PC-3 (cell line): Measurements from ENCODE around the gene S100A14. TPM values are rescaled to one million over a fixed set of nuclear protein-coding genes. Genes with fewer than 3 reads are reported as not detected.

ENCODE experiments used
- ATAC-seq: fragments of 200-7000 bp; cut with Tn5 transposase; 2 replicates; pipeline ENCODE4 v1.9.1; 2020; ENCODE audit warnings: mild to moderate bottlenecking, moderate library complexity
- BruUV-seq: library from RNA; stranded (reverse); fragments of 400-500 nt; replicated peaks from 2 replicates; lab custom pipeline; 2021; lab: Mats Ljungman, UMichigan
- CTCF ChIA-PET: fragments of 300-600 bp; sonication (Branson Sonifier 250); formaldehyde crosslinking; loops from one replicate; lab custom pipeline; 2022; ENCODE audit warnings: antibody characterized with exemption; lab: Charles Lee
- POLR2A ChIA-PET: fragments of 300-600 bp; sonication (Branson Sonifier 250); formaldehyde crosslinking; loops from one replicate; lab custom pipeline; 2022; ENCODE audit warnings: antibody characterized with exemption; ENCODE audit not compliant: unreplicated experiment; lab: Charles Lee
- DNase-seq: peaks from one replicate; pipeline ENCODE4 v3.0.0-alpha.2; 2015
- H2AFZ ChIP-seq: fragments of 300-600 bp; sonication (generic); 2 replicates; pipeline ENCODE4 v1.6.0; 2016; ENCODE audit warnings: antibody characterized with exemption, low read length
- H3F3A ChIP-seq: fragments of 300-600 bp; sonication (generic); one replicate; pipeline ENCODE4 v1.6.0; 2017; ENCODE audit warnings: antibody characterized with exemption, low read length, control low read depth, mild to moderate bottlenecking; ENCODE audit not compliant: unreplicated experiment
- H3K27ac ChIP-seq: fragments of 300-600 bp; sonication (generic); 2 replicates; pipeline ENCODE4 v1.5.1; 2016; ENCODE audit warnings: mild to moderate bottlenecking, low read length
- H3K27me3 ChIP-seq: fragments of 300-600 bp; sonication (generic); 2 replicates; pipeline ENCODE4 v1.6.1; 2016; ENCODE audit warnings: low read length, mixed read lengths
- H3K36me3 ChIP-seq: fragments of 300-600 bp; sonication (generic); 2 replicates; pipeline ENCODE4 v1.6.1; 2016; ENCODE audit warnings: low read depth, mixed run types, low read length, mixed read lengths
- H3K4me1 ChIP-seq: fragments of 300-600 bp; sonication (generic); 2 replicates; pipeline ENCODE4 v1.5.1; 2016; ENCODE audit warnings: low read length; ENCODE audit not compliant: insufficient read depth
- H3K4me2 ChIP-seq: fragments of 300-600 bp; sonication (generic); 2 replicates; pipeline ENCODE4 v1.6.0; 2016; ENCODE audit warnings: low read length
- H3K4me3 ChIP-seq: fragments of 300-600 bp; sonication (generic); 2 replicates; pipeline ENCODE4 v1.5.1; 2016; ENCODE audit warnings: mild to moderate bottlenecking, low read length, mixed read lengths
- H3K79me2 ChIP-seq: fragments of 300-600 bp; sonication (generic); 2 replicates; pipeline ENCODE4 v1.6.1; 2017; ENCODE audit warnings: low read length, mixed read lengths
- H3K9ac ChIP-seq: fragments of 300-600 bp; sonication (generic); 2 replicates; pipeline ENCODE4 v1.6.0; 2016; ENCODE audit warnings: mild to moderate bottlenecking, low read length
- H3K9me2 ChIP-seq: fragments of 300-600 bp; sonication (generic); replicated peaks from 2 replicates; pipeline ENCODE4 v1.6.1; 2016; ENCODE audit warnings: mixed run types, low read length, mixed read lengths
- H3K9me3 ChIP-seq: fragments of 300-600 bp; sonication (generic); 2 replicates; pipeline ENCODE4 v1.6.1; 2016; ENCODE audit warnings: low read length, mixed read lengths
- H4K20me1 ChIP-seq: fragments of 300-600 bp; sonication (generic); 2 replicates; pipeline ENCODE4 v1.6.1; 2016; ENCODE audit warnings: low read length, mixed read lengths
- CTCF ChIP-seq: fragments of 300-600 bp; sonication (generic); conservative IDR thresholded peaks from 2 replicates; pipeline ENCODE4 v1.5.1; 2017; ENCODE audit warnings: antibody characterized with exemption, low read depth, mild to moderate bottlenecking, low read length
- EZH2 ChIP-seq: fragments of 300-600 bp; sonication (generic); IDR thresholded peaks from one replicate; pipeline ENCODE4 v1.6.1; 2017; ENCODE audit warnings: antibody characterized with exemption, mild to moderate bottlenecking, low read length; ENCODE audit not compliant: unreplicated experiment
- EZH2phosphoT487 ChIP-seq: fragments of 300-600 bp; sonication (generic); IDR thresholded peaks from 2 replicates; pipeline ENCODE4 v1.6.1; 2018; ENCODE audit warnings: mild to moderate bottlenecking, antibody characterized with exemption, low read length, borderline replicate concordance
- intact Hi-C: fragments of 100-400 bp; cut with micrococcal nuclease; formaldehyde crosslinking; loops from 2 replicates; pipeline ENCODE4 v1.9.0; 2023
- total RNA-seq: library from RNA; depleted of rRNA; stranded (reverse); fragments of >200 nt; gene quantifications from 2 replicates; pipeline ENCODE4 v1.2.3, GENCODE V29; 2014

The S100A14 gene
- total RNA-seq, 1 experiment from 2014 or later: 462 TPM

- H3K4me2 ChIP-seq: no peak overlapping the region
- POLR2A ChIA-PET: no interaction called here
- intact Hi-C loops: no loop called here
- H4K20me1 ChIP-seq: 0 out of 2 replicates have a peak, but pooled peaks cover under 1% of the 10 kb centered on the region
- H3K36me3 ChIP-seq: peaks cover 3% of the 10 kb centered on the region; the same call in 1 of the 2 replicates
- H3K79me2 ChIP-seq: peaks cover 37% of the 10 kb centered on the region
- no peaks in the 10 kb centered on the region for H3K27me3 ChIP-seq
- no peak overlapping the region for H3K27ac ChIP-seq
- CTCF ChIA-PET: no interaction called here
- TF ChIP-seq EZH2phosphoT487 (no peak), EZH2 (no peak), CTCF (no peak)
- ATAC-seq (no peak), DNase-seq (no peak)
- no peaks in the 10 kb centered on the region for H3K9me3 ChIP-seq
- no peak overlapping the region for H3K4me3 ChIP-seq
- BruUV-seq: no TSS peak
- H3K9ac ChIP-seq: no peak overlapping the region
- H3K9me2 ChIP-seq: no peaks in the 10 kb centered on the region
- H2AFZ ChIP-seq: no peak overlapping the region
- H3K4me1 ChIP-seq: peaks cover 29% of the 10 kb centered on the region
- H3F3A ChIP-seq: no peaks in the 10 kb centered on the region
Observed at GRCh38 chr1:153630384-153630783, 14.3 kb upstream of the S100A14 start.

GRCh38 chr1:153629971-153630370 lies 13.8 kb upstream of the S100A14 start:
- no peak overlapping the region for H3K4me3 ChIP-seq
- ATAC-seq (no peak), DNase-seq (no peak)
- H3F3A ChIP-seq: no peaks in the 10 kb centered on the region
- intact Hi-C loops: no loop called here
- H3K4me1 ChIP-seq: peaks cover 33% of the 10 kb centered on the region
- H3K27ac ChIP-seq: no peak overlapping the region
- peaks cover 7% of the 10 kb centered on the region; the same call in 1 of the 2 replicates for H3K36me3 ChIP-seq
- no peak overlapping the region for H2AFZ ChIP-seq
- POLR2A ChIA-PET: no interaction called here
- no peaks in the 10 kb centered on the region for H3K9me3 ChIP-seq
- no peak for TF ChIP-seq EZH2phosphoT487
- no peak for TF ChIP-seq EZH2
- TF ChIP-seq CTCF: no peak
- H3K9me2 ChIP-seq: no peaks in the 10 kb centered on the region
- peaks cover 37% of the 10 kb centered on the region for H3K79me2 ChIP-seq
- H3K9ac ChIP-seq: no peak overlapping the region
- no peaks in the 10 kb centered on the region for H4K20me1 ChIP-seq
- CTCF ChIA-PET: no interaction called here
- no TSS peak for BruUV-seq
- no peak overlapping the region for H3K4me2 ChIP-seq
- no peaks in the 10 kb centered on the region for H3K27me3 ChIP-seq

GRCh38 chr1:153629343-153629665 lies 13.2 kb upstream of the S100A14 start:
- Histone ChIP-seq H3K36me3 (peaks cover 11% of the 10 kb centered on the region; the same call in 1 of the 2 replicates), H3K4me3 (no peak overlapping the region), H3K79me2 (peaks cover 37% of the 10 kb centered on the region), H3K4me1 (peaks cover 38% of the 10 kb centered on the region), H3K27me3 (no peaks in the 10 kb centered on the region), H3K27ac (no peak overlapping the region), H3K9ac (no peak overlapping the region), H3K9me2 (no peaks in the 10 kb centered on the region), H3K4me2 (no peak overlapping the region), H4K20me1 (no peaks in the 10 kb centered on the region), H2AFZ (no peak overlapping the region), H3F3A (no peaks in the 10 kb centered on the region), H3K9me3 (no peaks in the 10 kb centered on the region)
- intact Hi-C loops: no loop called here
- ChIA-PET POLR2A (no interaction called here), CTCF (interaction anchor here (1.0 kb wide), 1 partner anchor 12 kb away, joined by 3 read pairs; no protein-coding TSS in a partner anchor)
- TF ChIP-seq EZH2phosphoT487 (no peak), CTCF (no peak), EZH2 (no peak)
- no peak for DNase-seq
- BruUV-seq: no TSS peak
- ATAC-seq: no peak
